ENCODE results near the gene ARHGAP9. TPM values are rescaled to one million over a fixed set of nuclear protein-coding genes. Genes with fewer than 3 reads are reported as not detected.

The ARHGAP9 gene
- total and polyA plus RNA-seq, 2 of the 8 experiments (the other 6 are each of a cell fraction or from before 2014, with no cell fraction given), result 3.2 to 6.0 TPM

DNA sequence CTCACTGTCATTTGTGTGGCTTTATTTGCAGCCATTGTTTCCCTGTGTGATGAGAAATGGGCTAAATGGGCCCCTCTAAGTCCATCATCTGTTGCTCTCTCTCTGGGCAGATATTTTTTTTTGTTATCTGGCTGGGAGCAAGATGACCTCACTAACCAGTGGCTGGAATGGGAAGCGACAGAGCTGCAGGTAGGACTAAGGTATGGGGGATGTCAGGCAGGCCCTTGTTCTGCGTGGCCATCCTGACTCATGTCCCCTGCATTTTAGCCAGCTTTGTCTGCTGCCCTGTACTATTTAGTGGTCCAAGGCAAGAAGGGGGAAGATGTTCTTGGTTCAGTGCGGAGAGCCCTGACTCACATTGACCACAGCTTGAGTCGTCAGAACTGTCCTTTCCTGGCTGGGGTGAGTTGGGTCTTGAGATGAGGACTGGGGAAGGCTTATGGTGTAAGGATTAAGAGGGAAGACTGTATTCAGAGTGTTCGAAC lies 9.5 kb upstream of the ARHGAP9 start:
- Histone ChIP-seq H4K5ac (ENCODE audit: insufficient read length, low read depth, low read length) (no peak overlapping the region), H3K14ac (ENCODE audit: insufficient read length) (no peak overlapping the region), H3K27me3 (replicated peaks in 1 of 4; ENCODE audit: control insufficient read depth in 3 of 4, extremely low read depth in 1 of 4, insufficient read depth in 3 of 4, low read length in 3 of 4) (no peaks in the 10 kb centered on the region), H3K56ac (replicated peaks; ENCODE audit: insufficient read length, low read depth, low read length) (no peak overlapping the region), H2BK20ac (ENCODE audit: low read length) (no peak overlapping the region), H3K79me2 (ENCODE audit: control insufficient read depth in 1 of 2, insufficient read depth in 2 of 2, low read length in 2 of 2) (peaks cover 14 to 28% of the 10 kb centered on the region in 2 experiments), H2BK5ac (ENCODE audit: low read depth, low read length) (peak overlapping the region; percentile 98; the same call in 1 of the 2 replicates), H3K4me1 (replicated peaks in 1 of 4; ENCODE audit: control insufficient read depth in 3 of 4, insufficient read depth in 4 of 4, low read length in 3 of 4) (peaks cover 0 to 7% (median 2%) of the 10 kb centered on the region in 4 experiments; a peak in 5 of 7 replicates), H3K4me3 (ENCODE audit: extremely low read depth in 1 of 4, insufficient read depth in 2 of 4, low read depth in 3 of 4, low read length in 4 of 4) (peak overlapping the region; percentile 77 to 99 (median 94); a peak in 7 of 8 replicates), H4K20me1 (replicated peaks in 1 of 2; ENCODE audit: control insufficient read depth in 1 of 2, insufficient read depth in 2 of 2, low read length in 2 of 2) (peaks cover 0 to 3% of the 10 kb centered on the region in 2 experiments), H3K79me1 (ENCODE audit: low read depth, low read length) (peaks cover 8% of the 10 kb centered on the region; the same call in 1 of the 2 replicates), H4K91ac (replicated peaks; ENCODE audit: insufficient read length, low read length) (no peak overlapping the region), H3K9me3 (ENCODE audit: insufficient read depth in 2 of 2, low read depth in 1 of 2, low read length in 1 of 2) (no peaks in the 10 kb centered on the region; a peak in 1 of 4 replicates), H3K4ac (replicated peaks; ENCODE audit: insufficient read length, low read depth, low read length) (no peak overlapping the region), H3K23ac (ENCODE audit: insufficient read length) (no peak overlapping the region), H2AK5ac (ENCODE audit: low read depth, low read length) (no peak overlapping the region), H2BK120ac (replicated peaks; ENCODE audit: low read depth, low read length) (no peak overlapping the region), H3K4me2 (ENCODE audit: insufficient read depth in 1 of 2, low read depth in 2 of 2, low read length in 2 of 2) (peak overlapping the region; percentile 66 to 74), H3K9ac (replicated peaks in 1 of 4; ENCODE audit: extremely low read depth in 1 of 4, low read depth in 3 of 4, low read length in 3 of 4) (peak overlapping the region in 1 of 4 experiments; percentile 61; a peak in 3 of 7 replicates), H2BK12ac (ENCODE audit: low read depth, low read length) (no peak overlapping the region), H2BK15ac (ENCODE audit: low read length) (no peak overlapping the region), H3K18ac (ENCODE audit: extremely low read depth, low read length) (no peak overlapping the region), H3K23me2 (ENCODE audit: low read depth, low read length) (peaks cover 7% of the 10 kb centered on the region; the same call in 1 of the 2 replicates), H3K27ac (ENCODE audit: low read depth, low read length) (no peak overlapping the region; the same call in 1 of the 2 replicates), H4K8ac (ENCODE audit: extremely low read depth, insufficient read depth, low read length) (no peak overlapping the region), H3K36me3 (ENCODE audit: control insufficient read depth in 2 of 4, insufficient read depth in 4 of 4, low read length in 3 of 4) (peaks cover 22 to 46% (median 40%) of the 10 kb centered on the region in 4 experiments), H2AFZ (ENCODE audit: low read length) (no peak overlapping the region)
- no peak for FAIRE-seq
- ChIA-PET CTCF (ENCODE audit: partially characterized antibody) (interaction anchor here (1.9 to 25.1 kb wide), 3 partner anchors 9 to 31 kb away, joined by 5 to 441 read pairs (median 34); partner anchors contain the start of genes GLI1 and INHBE), POLR2A (ENCODE audit: partially characterized antibody) (interaction anchor here (0.5 to 1.5 kb wide), 5 partner anchors 37 to 354 kb away, joined by 3 to 5 read pairs (median 4); no protein-coding TSS in a partner anchor)
- 99% methylated on average over 5 of the region's 5 CpGs; no CpG with 5 or more reads in 1 of the 2 experiments for WGBS, 2 experiments (ENCODE audit: extremely low coverage in 1 of 2, insufficient coverage in 1 of 2, insufficient read length in 1 of 2, insufficient replicate concordance in 2 of 2, low coverage in 1 of 2, low lambda C conversion rate in 2 of 2, missing lambda C conversion rate in 1 of 2)
- DNase-seq (ENCODE audit: low read depth in 1 of 2, low spot score in 2 of 2), result no peak
- TF ChIP-seq RBBP5 (IDR thresholded peaks at IDR 0.05; ENCODE audit: borderline replicate concordance, low read depth, low read length) (no peak), HDAC6 (IDR thresholded peaks at IDR 0.05; ENCODE audit: low read depth, low read length) (no peak), JUND (IDR thresholded peaks at IDR 0.05; ENCODE audit: low read length) (no peak), SAP30 (IDR thresholded peaks at IDR 0.05; ENCODE audit: insufficient read depth, insufficient replicate concordance, low read length) (no peak), YY1 (IDR thresholded peaks at IDR 0.05; ENCODE audit: low read depth, low read length) (no peak), CHD1 (IDR thresholded peaks at IDR 0.05; ENCODE audit: low read depth, low read length) (no peak), RXRA (IDR thresholded peaks at IDR 0.05; ENCODE audit: insufficient read depth, low read depth, low read length) (no peak), TBP (IDR thresholded peaks at IDR 0.05; ENCODE audit: low read depth, low read length) (no peak), EP300 (IDR thresholded peaks at IDR 0.05; ENCODE audit: borderline replicate concordance in 1 of 2, low read depth in 2 of 2, low read length in 2 of 2) (no peak), CEBPB (IDR thresholded peaks at IDR 0.05; ENCODE audit: low read depth, low read length) (no peak), NRF1 (IDR thresholded peaks at IDR 0.05; ENCODE audit: low read depth, low read length) (no peak), POLR2A (IDR thresholded peaks at IDR 0.05; ENCODE audit: control extremely low read depth in 1 of 2, low read depth in 2 of 2, low read length in 2 of 2) (no peak), MAFK (IDR thresholded peaks at IDR 0.05; ENCODE audit: low read depth, low read length) (no peak)
- TF ChIP-seq, protein P1, sequence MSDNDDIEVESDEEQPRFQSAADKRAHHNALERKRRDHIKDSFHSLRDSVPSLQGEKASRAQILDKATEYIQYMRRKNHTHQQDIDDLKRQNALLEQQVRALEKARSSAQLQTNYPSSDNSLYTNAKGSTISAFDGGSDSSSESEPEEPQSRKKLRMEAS (IDR thresholded peaks at IDR 0.05), result no peak

Data from H1 (cell line).